OCI-LY7 (cell line): ENCODE measurements around the gene PRRC1. TPM values are rescaled to one million over a fixed set of nuclear protein-coding genes. Genes with fewer than 3 reads are reported as not detected.

Experiments
- BruUV-seq: library from RNA; stranded (reverse); fragments of 400-500 nt; replicated peaks from 2 replicates; lab custom pipeline; 2021; lab: Mats Ljungman, UMichigan
- CTCF ChIA-PET: fragments of 300-600 bp; sonication (Branson Sonifier 250); formaldehyde crosslinking; loops from one replicate; lab custom pipeline; 2022; ENCODE audit warnings: antibody characterized with exemption; ENCODE audit not compliant: unreplicated experiment; lab: Charles Lee
- POLR2A ChIA-PET: fragments of 300-600 bp; sonication (Branson Sonifier 250); formaldehyde crosslinking; loops from one replicate; lab custom pipeline; 2022; ENCODE audit warnings: antibody characterized with exemption; lab: Charles Lee
- DNase-seq: peaks from one replicate; pipeline ENCODE4 v3.0.0-alpha.2; 2015; ENCODE audit warnings: low spot score
- H2AFZ ChIP-seq: fragments of 200-600 bp; sonication (generic), shearing (Covaris generic); 2 replicates; pipeline ENCODE4 v1.6.1; 2014; ENCODE audit warnings: mild to moderate bottlenecking, antibody characterized with exemption, low read length, moderate library complexity
- H3K27ac ChIP-seq: fragments of 200-600 bp; sonication (generic); 2 replicates; pipeline ENCODE4 v1.5.1; 2014; ENCODE audit warnings: mixed run types, low read depth, mild to moderate bottlenecking, moderate library complexity, low read length, inconsistent platforms; ENCODE audit not compliant: poor library complexity, severe bottlenecking
- H3K36me3 ChIP-seq: fragments of 200-600 bp; sonication (generic); 2 replicates; pipeline ENCODE4 v1.6.1; 2014; ENCODE audit warnings: mild to moderate bottlenecking, antibody characterized with exemption, low read length, moderate library complexity, mixed read lengths; ENCODE audit not compliant: insufficient read depth
- H3K4me1 ChIP-seq: fragments of 200-600 bp; sonication (generic); 2 replicates; pipeline ENCODE4 v1.5.1; 2014; ENCODE audit warnings: mild to moderate bottlenecking, low read length; ENCODE audit not compliant: insufficient read depth, poor library complexity, severe bottlenecking
- H3K4me2 ChIP-seq: fragments of 200-600 bp; sonication (generic); 2 replicates; pipeline ENCODE4 v1.6.1; 2014; ENCODE audit warnings: mild to moderate bottlenecking, low read length
- H3K4me3 ChIP-seq: fragments of 200-600 bp; sonication (generic); 2 replicates; pipeline ENCODE4 v1.5.1; 2014; ENCODE audit warnings: mild to moderate bottlenecking, low read depth, low read length; ENCODE audit not compliant: poor library complexity, severe bottlenecking
- H3K79me2 ChIP-seq: fragments of 200-600 bp; sonication (generic); 2 replicates; pipeline ENCODE4 v1.6.1; 2016; ENCODE audit warnings: low read depth, mild to moderate bottlenecking, low read length, moderate library complexity, mixed read lengths; ENCODE audit not compliant: insufficient read depth
- H3K9me2 ChIP-seq: fragments of 200-600 bp; sonication (generic); 2 replicates; pipeline ENCODE4 v1.6.1; 2016; ENCODE audit warnings: mild to moderate bottlenecking, low read length, mixed read lengths; ENCODE audit not compliant: insufficient read depth
- H3K9me3 ChIP-seq: fragments of 200-600 bp; sonication (generic); 2 replicates; pipeline ENCODE4 v1.6.1; 2014; ENCODE audit warnings: mild to moderate bottlenecking, mixed run types, low read length, mixed read lengths
- H4K20me1 ChIP-seq: fragments of 200-600 bp; sonication (generic); 2 replicates; pipeline ENCODE4 v1.6.1; 2014; ENCODE audit warnings: mild to moderate bottlenecking, antibody characterized with exemption, low read length, moderate library complexity, mixed read lengths; ENCODE audit not compliant: insufficient read depth
- EZH2phosphoT487 ChIP-seq: fragments of 200-600 bp; sonication (generic); IDR thresholded peaks from 2 replicates; pipeline ENCODE4 v1.6.1; 2018; ENCODE audit warnings: low read depth, borderline replicate concordance, mild to moderate bottlenecking, mixed run types, antibody characterized with exemption, low read length, moderate library complexity, mixed read lengths
- intact Hi-C: fragments of 100-400 bp; cut with micrococcal nuclease; formaldehyde crosslinking; loops from one replicate; pipeline ENCODE4 v1.10.0; 2022; ENCODE audit not compliant: unreplicated experiment
- total RNA-seq, 2 experiments: library from RNA; depleted of rRNA in 1 of 2; stranded (reverse); fragments of >200 nt in 1 of 2; shearing (Covaris generic) in 1 of 2; gene quantifications; 2 replicates each; pipeline ENCODE4 v1.2.3, GENCODE V29; 2014 to 2022
- TF ChIP-seq, protein P1 (sequence below): fragments of 200-600 bp; sonication (generic); conservative IDR thresholded peaks from 2 replicates; pipeline ENCODE4 v1.5.1; 2014; ENCODE audit warnings: mild to moderate bottlenecking, antibody characterized with exemption, low read length, moderate library complexity, mixed read lengths

The PRRC1 gene
- total RNA-seq, 2 experiments from 2014 or later: 32.7 to 46.5 TPM

DNA sequence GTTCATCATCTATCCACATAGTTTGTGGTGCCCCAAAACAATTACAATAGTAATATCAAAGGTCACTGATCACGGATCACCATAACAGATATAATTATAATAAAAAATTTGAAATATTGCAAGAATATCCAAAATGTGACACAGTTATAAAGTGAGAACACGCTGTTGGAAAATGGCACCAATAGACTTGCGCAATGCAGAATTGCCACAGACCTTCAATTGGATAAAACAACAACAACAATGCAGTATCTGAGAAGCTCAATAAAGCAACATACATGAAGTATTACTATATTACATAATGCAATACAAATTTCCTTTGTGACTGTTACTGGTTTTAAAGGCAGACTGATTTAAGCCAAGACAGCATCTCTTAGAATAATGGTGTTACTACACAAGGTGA, 44.7 kb upstream of the PRRC1 start:
- no peak for DNase-seq
- TF ChIP-seq, protein P1, sequence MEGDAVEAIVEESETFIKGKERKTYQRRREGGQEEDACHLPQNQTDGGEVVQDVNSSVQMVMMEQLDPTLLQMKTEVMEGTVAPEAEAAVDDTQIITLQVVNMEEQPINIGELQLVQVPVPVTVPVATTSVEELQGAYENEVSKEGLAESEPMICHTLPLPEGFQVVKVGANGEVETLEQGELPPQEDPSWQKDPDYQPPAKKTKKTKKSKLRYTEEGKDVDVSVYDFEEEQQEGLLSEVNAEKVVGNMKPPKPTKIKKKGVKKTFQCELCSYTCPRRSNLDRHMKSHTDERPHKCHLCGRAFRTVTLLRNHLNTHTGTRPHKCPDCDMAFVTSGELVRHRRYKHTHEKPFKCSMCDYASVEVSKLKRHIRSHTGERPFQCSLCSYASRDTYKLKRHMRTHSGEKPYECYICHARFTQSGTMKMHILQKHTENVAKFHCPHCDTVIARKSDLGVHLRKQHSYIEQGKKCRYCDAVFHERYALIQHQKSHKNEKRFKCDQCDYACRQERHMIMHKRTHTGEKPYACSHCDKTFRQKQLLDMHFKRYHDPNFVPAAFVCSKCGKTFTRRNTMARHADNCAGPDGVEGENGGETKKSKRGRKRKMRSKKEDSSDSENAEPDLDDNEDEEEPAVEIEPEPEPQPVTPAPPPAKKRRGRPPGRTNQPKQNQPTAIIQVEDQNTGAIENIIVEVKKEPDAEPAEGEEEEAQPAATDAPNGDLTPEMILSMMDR: no peak
- TF ChIP-seq EZH2phosphoT487: no peak
- no peak overlapping the region for H3K4me2 ChIP-seq
- H3K79me2 ChIP-seq: no peaks in the 10 kb centered on the region
- ChIA-PET CTCF (no interaction called here), POLR2A (no interaction called here)
- no peak overlapping the region for H2AFZ ChIP-seq
- no peaks in the 10 kb centered on the region for H4K20me1 ChIP-seq
- H3K4me1 ChIP-seq: no peaks in the 10 kb centered on the region
- H3K36me3 ChIP-seq: no peaks in the 10 kb centered on the region
- H3K9me2 ChIP-seq: no peaks in the 10 kb centered on the region
- no peak overlapping the region for H3K4me3 ChIP-seq
- BruUV-seq: no TSS peak
- H3K9me3 ChIP-seq: no peaks in the 10 kb centered on the region
- no peak overlapping the region for H3K27ac ChIP-seq
- intact Hi-C loops: no loop called here

GRCh38 chr5:127486471-127486870, 31.0 kb upstream of the PRRC1 start:
- Histone ChIP-seq H3K4me2 (no peak overlapping the region), H3K9me2 (no peaks in the 10 kb centered on the region), H3K4me3 (no peak overlapping the region), H3K9me3 (no peaks in the 10 kb centered on the region), H3K27ac (no peak overlapping the region), H4K20me1 (no peaks in the 10 kb centered on the region), H3K36me3 (no peaks in the 10 kb centered on the region), H2AFZ (no peak overlapping the region), H3K79me2 (no peaks in the 10 kb centered on the region), H3K4me1 (no peaks in the 10 kb centered on the region)
- POLR2A ChIA-PET: no interaction called here
- TF ChIP-seq, protein P1: no peak
- TF ChIP-seq EZH2phosphoT487: no peak
- no TSS peak for BruUV-seq
- CTCF ChIA-PET: no interaction called here
- DNase-seq: no peak
- intact Hi-C loops: no loop called here

- DNase-seq: peak; percentile 53
- POLR2A ChIA-PET: interaction anchor here (0.6 to 1.0 kb wide), 4 partner anchors 14 to 1512 kb away, joined by 3 read pairs; no protein-coding TSS in a partner anchor
- CTCF ChIA-PET: interaction anchor here (0.5 kb wide), 1 partner anchor 574 kb away, joined by 3 read pairs; no protein-coding TSS in a partner anchor
Observed at GRCh38 chr5:127492854-127493738, 24.3 kb upstream of the PRRC1 start.

More at GRCh38 chr5:127492854-127493738, 24.3 kb upstream of the PRRC1 start:
- no TSS peak for BruUV-seq
- intact Hi-C loops: loop anchor here (1.0 to 10.0 kb wide), 4 partner anchors 178 to 1148 kb away; no protein-coding TSS in a partner anchor
- Histone ChIP-seq H2AFZ (no peak overlapping the region), H3K36me3 (no peaks in the 10 kb centered on the region), H3K79me2 (no peaks in the 10 kb centered on the region), H3K9me2 (no peaks in the 10 kb centered on the region), H3K27ac (no peak overlapping the region), H4K20me1 (no peaks in the 10 kb centered on the region), H3K9me3 (no peaks in the 10 kb centered on the region), H3K4me1 (no peaks in the 10 kb centered on the region), H3K4me2 (no peak overlapping the region), H3K4me3 (no peak overlapping the region)
- TF ChIP-seq EZH2phosphoT487: no peak
- TF ChIP-seq, protein P1: peak; percentile 100
